MCF 10A (cell line): Measurements from ENCODE around the gene ZMYND8. TPM values are rescaled to one million over a fixed set of nuclear protein-coding genes. Genes with fewer than 3 reads are reported as not detected.

ENCODE experiments used
- BruUV-seq: library from RNA; stranded (reverse); fragments of 400-500 nt; replicated peaks from 2 replicates; lab custom pipeline; 2021; lab: Mats Ljungman, UMichigan
- CTCF ChIA-PET: fragments of 300-600 bp; sonication (Branson Sonifier 250); formaldehyde crosslinking; extraction: SDS; loops from one replicate; lab custom pipeline; 2021; ENCODE audit warnings: antibody characterized with exemption, inconsistent platforms; lab: Yijun Ruan, JAX
- POLR2A ChIA-PET: fragments of 300-600, 350-650 bp; sonication (Branson Sonifier 250); formaldehyde crosslinking; extraction: SDS; loops from one replicate; lab custom pipeline; 2020; ENCODE audit warnings: antibody characterized with exemption, inconsistent platforms; lab: Yijun Ruan, JAX
- DNase-seq: peaks from one replicate; pipeline ENCODE4 v3.0.0-alpha.2; 2018; ENCODE audit not compliant: unreplicated experiment
- H3K27ac Mint-ChIP-seq: one replicate; pipeline ENCODE4 v1.8.0; 2022; ENCODE audit warnings: mild to moderate bottlenecking, low read depth, mixed read lengths; ENCODE audit not compliant: unreplicated experiment
- H3K27me3 Mint-ChIP-seq: one replicate; pipeline ENCODE4 v1.8.0; 2022; ENCODE audit warnings: mixed read lengths; ENCODE audit not compliant: insufficient read depth, unreplicated experiment
- H3K36me3 Mint-ChIP-seq: one replicate; pipeline ENCODE4 v1.8.0; 2022; ENCODE audit warnings: mild to moderate bottlenecking, moderate library complexity, mixed read lengths; ENCODE audit not compliant: insufficient read depth, unreplicated experiment
- H3K4me1 Mint-ChIP-seq: one replicate; pipeline ENCODE4 v1.8.0; 2022; ENCODE audit warnings: mixed read lengths; ENCODE audit not compliant: insufficient read depth, unreplicated experiment
- H3K4me3 Mint-ChIP-seq: one replicate; pipeline ENCODE4 v1.8.0; 2022; ENCODE audit warnings: mild to moderate bottlenecking, moderate library complexity, mixed read lengths; ENCODE audit not compliant: unreplicated experiment
- H3K9me3 Mint-ChIP-seq: one replicate; pipeline ENCODE4 v1.8.0; 2022; ENCODE audit warnings: mixed read lengths; ENCODE audit not compliant: unreplicated experiment
- CTCF ChIP-seq: fragments of 200-600 bp; IDR thresholded peaks from one replicate; pipeline ENCODE4 v1.8.0; 2022; ENCODE audit warnings: antibody characterized with exemption, mild to moderate bottlenecking; ENCODE audit not compliant: unreplicated experiment
- intact Hi-C: fragments of 100-400 bp; cut with micrococcal nuclease; formaldehyde crosslinking; loops from 2 replicates; pipeline ENCODE4 v1.14.1; 2022
- total RNA-seq: library from RNA; stranded (reverse); gene quantifications from 2 replicates; pipeline ENCODE4 v1.2.3, GENCODE V29; 2022

ZMYND8 gene
- total RNA-seq, 1 experiment from 2014 or later, result 127 TPM

GRCh38 chr20:47346172-47346571 lies 10.3 kb downstream of the ZMYND8 start:
- H3K27me3 Mint-ChIP-seq, result no peaks in the 10 kb centered on the region
- POLR2A ChIA-PET, result interaction anchor here (8.9 to 19.8 kb wide), 2 partner anchors 13 to 25 kb away, joined by 187 to 1977 read pairs; partner anchors contain the start of gene ZMYND8

GRCh38 chr20:47345214-47345613 lies 11.3 kb downstream of the ZMYND8 start:
- Mint-ChIP-seq H3K27me3 (no peaks in the 10 kb centered on the region), H3K9me3 (no peaks in the 10 kb centered on the region), H3K4me3 (no peak overlapping the region), H3K4me1 (peaks cover 20% of the 10 kb centered on the region), H3K36me3 (no peaks in the 10 kb centered on the region), H3K27ac (peak overlapping the region; percentile 88)
- CTCF ChIA-PET, result interaction anchor here (1.3 kb wide), 1 partner anchor 27 kb away, joined by 3 read pairs; no protein-coding TSS in a partner anchor
- TF ChIP-seq CTCF, result no peak
- POLR2A ChIA-PET, result interaction anchor here (1.6 to 19.8 kb wide), 3 partner anchors 8 to 24 kb away, joined by 6 to 1977 read pairs (median 187); partner anchors contain the start of gene ZMYND8
- intact Hi-C loops, result no loop called here
- no TSS peak for BruUV-seq
- DNase-seq, result no peak

More at GRCh38 chr20:47346172-47346571, 10.3 kb downstream of the ZMYND8 start:
- intact Hi-C loops, result no loop called here
- H3K36me3 Mint-ChIP-seq, result no peaks in the 10 kb centered on the region
- peaks cover 20% of the 10 kb centered on the region for H3K4me1 Mint-ChIP-seq
- no peak overlapping the region for H3K27ac Mint-ChIP-seq
- no peak overlapping the region for H3K4me3 Mint-ChIP-seq
- no peaks in the 10 kb centered on the region for H3K9me3 Mint-ChIP-seq
- no peak for TF ChIP-seq CTCF
- DNase-seq, result no peak
- CTCF ChIA-PET, result interaction anchor here (0.6 kb wide), 2 partner anchors 8 to 1901 kb away, joined by 3 to 4 read pairs; no protein-coding TSS in a partner anchor
- BruUV-seq, result no TSS peak

GRCh38 chr20:47343007-47343472 lies 13.5 kb downstream of the ZMYND8 start:
- Mint-ChIP-seq H3K27ac (peak overlapping the region; percentile 12), H3K36me3 (peaks cover 14% of the 10 kb centered on the region), H3K4me1 (peaks cover 20% of the 10 kb centered on the region), H3K4me3 (no peak overlapping the region), H3K9me3 (no peaks in the 10 kb centered on the region), H3K27me3 (no peaks in the 10 kb centered on the region)
- no peak for TF ChIP-seq CTCF
- intact Hi-C loops, result no loop called here
- no TSS peak for BruUV-seq
- no peak for DNase-seq
- ChIA-PET CTCF (interaction anchor here (1.2 kb wide), 1 partner anchor 16 kb away, joined by 4 read pairs; no protein-coding TSS in a partner anchor), POLR2A (interaction anchor here (0.7 to 46.0 kb wide), 6 partner anchors 9 to 161 kb away, joined by 3 to 1977 read pairs (median 4); partner anchors contain the start of gene ZMYND8)

- Mint-ChIP-seq H3K27me3 (no peaks in the 10 kb centered on the region), H3K4me1 (peaks cover 37% of the 10 kb centered on the region), H3K36me3 (peaks cover 62% of the 10 kb centered on the region), H3K27ac (no peak overlapping the region), H3K4me3 (no peak overlapping the region), H3K9me3 (no peaks in the 10 kb centered on the region)
- CTCF ChIA-PET, result interaction anchor here (0.6 to 1.9 kb wide), 3 partner anchors 45 to 1205 kb away, joined by 3 to 5 read pairs (median 3); no protein-coding TSS in a partner anchor
- no peak for TF ChIP-seq CTCF
- intact Hi-C loops, result no loop called here
- no TSS peak for BruUV-seq
- POLR2A ChIA-PET, result interaction anchor here (0.6 to 46.0 kb wide), 7 partner anchors 16 to 96 kb away, joined by 3 to 1977 read pairs (median 3); partner anchors contain the start of gene ZMYND8
- DNase-seq, result no peak
Observed at GRCh38 chr20:47338131-47338628, 18.3 kb downstream of the ZMYND8 start.
